Activated CD4-positive, CD25-positive, alpha-beta regulatory T cell (primary cell): ENCODE results near the gene TNFRSF13B.

ENCODE experiments used
- DNase-seq, 4 experiments: peaks; one replicate each; lab custom pipeline; 2025; lab: John Stamatoyannopoulos, UW

Gene TNFRSF13B

DNA sequence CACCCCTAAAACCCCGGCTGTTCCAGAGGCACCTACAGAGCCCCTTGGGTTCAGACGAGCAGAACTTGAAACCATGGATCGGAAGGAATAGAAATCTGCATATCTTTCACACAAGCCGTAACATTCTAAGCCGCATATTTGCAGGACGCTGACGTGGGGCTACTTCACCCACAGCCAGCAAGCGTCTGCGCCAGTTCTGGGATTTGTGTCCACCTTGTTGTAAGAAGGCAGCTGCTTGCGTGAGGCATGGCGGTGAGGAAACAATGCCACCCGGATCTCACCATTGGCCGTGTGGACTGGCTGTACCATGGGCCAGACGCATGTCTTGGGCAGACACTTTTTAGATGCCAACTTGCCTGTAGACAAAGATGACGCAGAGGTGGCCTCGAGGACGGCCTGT is 34.5 kb downstream of the TNFRSF13B start:
- DNase-seq: no peak

DNA sequence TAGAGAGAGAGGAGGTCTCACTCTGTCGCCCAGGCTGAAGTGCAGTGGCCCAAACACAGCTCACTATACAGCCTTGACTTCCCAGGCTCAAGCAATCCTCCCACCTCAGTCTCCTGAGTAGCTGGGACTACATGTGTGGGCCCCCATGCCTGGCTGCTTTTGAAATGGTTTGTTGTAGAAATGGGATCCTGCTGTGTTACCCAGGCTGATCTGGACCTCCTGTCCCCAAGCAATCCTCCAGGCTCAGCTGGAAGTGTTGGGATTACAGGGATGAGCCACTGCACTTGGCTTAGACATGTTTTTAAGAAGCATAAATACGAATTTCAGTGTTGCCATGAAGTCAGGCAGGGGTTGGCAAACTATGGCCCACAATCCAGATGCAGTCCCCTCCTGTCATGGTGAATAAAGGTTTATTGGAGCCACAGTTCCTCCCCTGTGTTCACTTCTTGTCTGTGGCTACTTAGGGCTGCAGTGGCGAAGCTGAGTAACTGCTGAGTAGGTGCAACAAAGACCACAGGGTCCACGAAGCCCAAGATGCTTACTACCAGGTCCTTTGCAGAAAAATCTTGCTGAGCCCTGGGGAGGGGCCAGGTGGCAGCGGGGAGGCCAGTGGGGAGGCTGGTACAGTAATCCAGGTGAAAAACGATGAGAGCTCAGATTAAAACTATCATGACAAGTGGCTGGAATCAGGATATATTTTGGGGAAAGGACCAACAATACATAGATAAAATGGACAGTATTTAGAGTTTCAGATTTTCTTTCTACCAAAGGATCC is 35.2 kb downstream of the TNFRSF13B start:
- no peak for DNase-seq

DNA sequence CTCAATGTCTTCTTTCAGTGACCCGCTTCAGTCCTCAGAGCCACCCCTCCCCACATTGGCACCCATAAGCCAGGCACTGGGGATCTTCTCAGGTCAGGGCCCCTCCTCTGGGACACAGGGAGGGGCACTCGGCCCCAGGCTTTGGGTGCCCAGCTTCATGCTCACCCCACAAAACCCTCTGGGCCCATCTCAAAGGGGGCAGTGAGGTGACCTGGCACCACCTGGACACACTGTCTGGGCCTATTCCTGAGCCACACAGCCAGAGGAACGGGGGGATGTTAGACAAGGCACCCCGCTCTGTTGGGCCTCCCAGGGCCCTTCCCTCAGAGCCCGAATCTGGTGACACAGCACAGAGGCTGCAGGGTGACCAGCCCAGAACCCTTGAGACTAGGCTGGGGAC is 36.1 kb downstream of the TNFRSF13B start:
- DNase-seq: no peak

- no peak for DNase-seq
Measured at GRCh38 chr17:16935241-16935663, 36.7 kb downstream of the TNFRSF13B start.

DNA sequence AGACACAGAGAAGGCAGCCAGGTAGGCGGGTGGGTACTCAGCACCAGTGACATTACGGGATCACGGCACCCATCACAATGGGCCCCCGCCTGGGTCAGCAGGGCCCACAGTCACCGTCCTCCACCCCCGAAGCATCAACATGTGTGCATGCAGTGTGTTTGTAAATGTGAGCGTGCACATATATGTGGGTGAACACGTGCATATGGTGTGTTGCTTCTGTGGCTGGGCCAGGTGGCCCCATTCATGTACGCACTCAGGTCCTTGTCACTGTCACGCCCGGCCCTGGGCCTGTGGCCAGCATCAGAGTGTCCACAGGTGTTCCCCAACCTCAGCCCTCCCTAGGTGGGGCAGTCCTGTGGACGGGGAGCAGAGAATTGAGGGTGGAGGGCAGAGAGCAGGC is 37.1 kb downstream of the TNFRSF13B start:
- DNase-seq: no peak

GRCh38 chr17:16934133-16934795 is 37.7 kb downstream of the TNFRSF13B start:
- DNase-seq: no peak

- no peak for DNase-seq
Measured at GRCh38 chr17:16933317-16934132, 38.4 kb downstream of the TNFRSF13B start.

DNA sequence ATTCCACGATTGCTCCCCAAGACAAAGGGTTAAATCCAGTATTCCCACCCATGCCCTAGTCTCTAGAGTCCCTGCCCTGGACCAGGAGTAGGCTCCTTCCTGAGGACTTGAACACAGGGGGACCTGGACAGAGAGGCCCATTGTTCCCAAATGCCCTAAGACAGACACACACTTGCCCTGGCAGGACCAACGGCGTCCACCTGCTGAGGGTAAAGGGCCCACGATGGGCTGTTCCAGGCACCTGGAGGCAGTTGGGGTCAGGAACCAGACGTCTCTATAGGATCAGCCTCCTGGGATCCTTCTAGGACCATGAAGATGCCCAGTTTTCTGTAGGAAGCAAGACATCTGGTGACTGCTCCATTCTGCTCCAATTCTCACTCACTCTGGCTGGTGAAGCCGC is 39.3 kb downstream of the TNFRSF13B start:
- no peak for DNase-seq

DNA sequence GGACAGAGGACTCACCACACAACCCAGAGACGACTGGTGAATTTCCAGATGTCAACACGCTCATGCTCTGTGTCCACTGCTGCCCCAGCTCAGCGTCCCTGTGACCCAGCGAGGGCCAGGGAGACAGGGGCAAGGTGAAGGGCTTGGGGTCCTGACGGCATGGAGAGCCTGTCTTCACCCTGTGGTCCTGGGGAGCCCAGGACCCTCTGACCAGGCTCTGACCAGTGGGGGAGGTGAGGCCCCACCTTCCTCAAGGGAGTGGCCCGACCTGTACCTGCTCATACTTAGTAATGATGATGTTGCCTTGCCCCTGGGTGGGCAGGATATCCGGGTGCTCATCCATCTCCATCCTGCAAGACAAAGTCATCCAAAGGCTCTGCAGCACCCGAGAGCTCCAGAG is 39.8 kb downstream of the TNFRSF13B start:
- DNase-seq: no peak

GRCh38 chr17:16931318-16932060 is 40.4 kb downstream of the TNFRSF13B start:
- no peak for DNase-seq

DNA sequence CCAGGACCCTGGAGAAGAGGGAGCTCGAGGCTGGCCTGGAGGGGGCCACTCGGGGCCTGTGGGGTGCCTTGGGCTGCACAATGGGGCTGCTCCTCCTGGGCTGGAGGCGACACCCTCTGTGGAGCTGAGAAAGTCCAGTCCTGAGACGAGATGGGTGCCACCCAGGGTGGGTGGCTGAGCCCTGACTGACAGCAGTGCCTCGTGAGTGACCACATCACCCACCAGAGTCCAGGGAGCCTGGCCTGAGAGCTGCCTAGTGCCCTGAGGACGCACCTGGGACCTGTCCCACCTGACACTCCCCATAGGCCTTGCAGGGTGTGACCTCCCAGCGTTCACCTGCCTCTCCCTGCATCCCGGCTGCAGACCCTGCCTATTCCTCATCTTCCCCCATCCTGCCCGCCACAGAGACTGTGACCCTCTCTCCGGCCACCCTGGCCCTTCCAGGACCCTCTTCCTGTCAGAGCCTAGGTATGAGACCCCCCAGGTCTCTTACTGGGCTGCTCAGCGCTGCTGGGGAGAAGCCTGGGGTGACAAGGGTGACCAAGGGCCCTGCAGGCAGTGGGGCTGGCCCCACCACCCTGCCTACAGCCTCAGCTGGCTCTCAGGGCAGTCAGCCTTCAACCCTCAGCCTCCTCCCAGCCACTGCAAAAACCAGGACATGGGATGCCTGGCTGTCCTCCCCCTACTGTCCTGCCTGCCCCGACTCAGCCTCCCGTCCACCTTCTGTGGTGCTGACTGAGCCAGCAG is 41.2 kb downstream of the TNFRSF13B start:
- no peak for DNase-seq

GRCh38 chr17:16929757-16930520 is 42.0 kb downstream of the TNFRSF13B start:
- no peak for DNase-seq

DNA sequence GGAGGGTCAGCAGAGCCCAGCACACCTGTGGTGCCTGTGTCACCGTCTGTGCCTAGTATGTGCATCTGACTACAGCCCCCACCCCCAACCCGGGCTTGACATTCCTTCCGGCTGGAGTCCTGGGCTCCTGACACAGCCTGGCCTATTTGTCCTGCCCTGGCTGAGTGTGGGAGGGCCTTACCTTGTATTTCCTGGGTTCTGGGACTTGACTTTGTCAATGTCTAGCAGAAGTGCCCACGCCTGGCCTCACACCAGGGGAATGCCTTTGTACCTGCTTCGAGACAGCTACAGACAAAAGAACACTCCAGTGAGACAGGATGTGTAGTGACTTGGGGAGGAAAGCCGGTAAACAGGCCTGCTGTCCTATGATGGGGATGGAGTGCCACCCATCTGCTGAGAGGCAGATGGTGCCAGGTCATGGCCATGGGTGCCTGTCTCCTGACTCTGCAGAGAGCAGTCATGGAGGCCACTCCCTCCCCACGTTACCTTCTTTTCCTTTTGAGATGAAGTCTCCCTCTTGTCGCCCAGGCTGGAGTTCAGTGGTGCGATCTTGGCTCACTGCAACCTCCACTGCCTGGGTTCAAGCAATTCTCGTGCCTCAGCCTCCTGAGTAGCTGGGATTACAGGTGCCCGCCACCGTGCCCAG is 42.8 kb downstream of the TNFRSF13B start:
- DNase-seq: no peak

DNA sequence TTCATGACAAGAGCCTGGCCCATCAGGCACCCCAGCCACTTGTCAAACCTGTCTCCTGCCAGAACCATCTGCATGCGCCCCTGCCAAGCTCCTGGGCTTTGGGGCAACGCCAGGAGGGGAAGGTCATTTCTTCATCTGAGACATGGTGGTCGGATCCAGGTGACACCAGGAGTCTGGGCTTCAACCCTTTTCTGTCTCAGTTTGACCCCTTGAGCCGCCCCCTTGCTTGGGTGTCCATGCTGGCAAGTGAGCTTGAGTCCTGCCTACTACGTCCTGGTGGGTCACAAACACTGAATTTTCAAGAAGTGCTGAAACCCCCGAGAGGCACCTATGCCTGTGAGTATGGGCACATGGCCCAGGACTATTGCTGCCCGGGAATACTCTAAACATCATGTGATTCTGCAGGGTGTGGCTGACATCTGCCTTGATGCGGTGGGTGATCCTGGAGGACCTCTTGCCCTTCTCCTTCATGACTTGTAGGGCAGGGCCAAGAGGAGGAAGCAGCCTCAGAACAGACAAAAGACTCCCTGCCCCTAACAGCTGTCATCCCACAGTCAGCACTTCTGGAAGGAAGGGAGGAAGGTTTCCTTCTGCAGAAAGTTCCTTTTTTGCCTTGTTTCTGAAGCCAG is 43.4 kb downstream of the TNFRSF13B start:
- no peak for DNase-seq

DNA sequence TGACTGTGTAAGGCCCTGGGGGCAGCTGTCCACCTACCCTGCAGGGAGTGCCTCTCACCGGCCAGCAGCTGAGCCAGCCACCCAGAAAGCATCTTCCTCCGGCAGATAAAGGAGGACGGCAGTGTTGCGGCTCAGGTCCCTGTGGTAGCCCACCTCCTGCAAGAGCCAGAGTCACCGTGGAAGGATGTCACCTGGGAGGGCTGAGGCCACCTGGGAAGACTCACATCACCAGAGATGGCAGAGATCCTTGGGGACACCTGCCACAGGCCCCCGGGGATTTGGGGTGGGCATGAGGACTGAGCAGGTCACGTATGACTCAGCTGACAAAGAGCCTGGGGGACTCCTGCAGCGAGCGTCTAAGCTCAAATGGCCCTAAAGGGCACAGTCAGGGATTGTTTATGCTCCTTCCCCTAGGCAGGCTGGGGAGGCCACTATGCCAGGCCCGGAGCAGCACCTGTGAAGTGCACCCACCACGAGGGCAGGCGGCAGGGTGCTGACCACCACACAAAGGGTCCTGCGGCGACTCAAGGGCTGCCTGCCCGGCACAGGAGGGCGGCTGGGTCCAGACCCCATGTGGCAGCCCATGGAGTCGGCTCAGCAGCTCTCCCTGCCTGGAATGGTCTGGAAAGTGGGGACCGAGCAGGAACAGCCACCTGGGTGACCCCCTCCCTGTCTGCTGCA is 44.1 kb downstream of the TNFRSF13B start:
- no peak for DNase-seq

DNA sequence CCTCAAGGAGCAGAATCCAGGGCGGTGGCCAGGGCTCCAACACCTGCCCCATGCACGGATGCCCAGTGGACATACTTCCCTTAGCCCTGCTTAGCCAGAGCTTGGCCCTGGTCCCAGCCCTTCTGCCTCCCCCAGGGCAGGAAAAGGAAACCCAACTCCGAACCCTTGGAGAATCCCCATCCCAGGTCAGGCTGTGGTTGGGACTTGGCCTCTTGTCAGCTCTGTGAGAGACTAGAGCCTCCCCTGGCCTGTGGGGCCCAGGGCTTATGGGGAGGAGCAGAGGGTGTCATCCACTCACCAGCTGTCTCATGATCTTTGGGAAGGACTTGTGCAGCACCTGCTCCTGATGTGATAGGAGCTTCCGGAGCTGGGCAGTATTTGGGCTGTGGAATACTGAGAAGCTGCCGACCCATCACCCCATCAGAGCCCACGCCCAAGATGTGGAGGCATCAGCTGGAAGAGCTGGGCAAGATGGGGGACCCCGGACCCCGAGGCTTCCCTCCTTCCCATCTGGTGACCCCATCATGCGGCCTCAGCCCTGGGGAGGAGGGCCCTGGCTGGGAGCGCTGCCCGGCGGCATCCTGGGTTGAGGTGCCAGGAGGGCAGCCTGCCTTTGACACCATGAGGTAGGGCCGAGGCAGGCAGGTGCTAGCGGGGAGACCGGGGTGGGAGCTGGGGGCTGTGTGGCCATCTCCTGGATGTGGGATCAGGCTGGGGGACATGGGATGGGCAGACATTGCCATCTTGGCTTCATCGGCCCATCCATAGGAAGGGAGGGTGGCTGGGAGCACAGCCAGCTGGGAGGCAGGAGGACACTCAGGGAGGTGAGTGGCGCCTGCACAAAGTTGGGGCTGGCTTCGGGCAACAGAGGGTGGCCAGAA is 45.1 kb downstream of the TNFRSF13B start:
- no peak for DNase-seq

DNA sequence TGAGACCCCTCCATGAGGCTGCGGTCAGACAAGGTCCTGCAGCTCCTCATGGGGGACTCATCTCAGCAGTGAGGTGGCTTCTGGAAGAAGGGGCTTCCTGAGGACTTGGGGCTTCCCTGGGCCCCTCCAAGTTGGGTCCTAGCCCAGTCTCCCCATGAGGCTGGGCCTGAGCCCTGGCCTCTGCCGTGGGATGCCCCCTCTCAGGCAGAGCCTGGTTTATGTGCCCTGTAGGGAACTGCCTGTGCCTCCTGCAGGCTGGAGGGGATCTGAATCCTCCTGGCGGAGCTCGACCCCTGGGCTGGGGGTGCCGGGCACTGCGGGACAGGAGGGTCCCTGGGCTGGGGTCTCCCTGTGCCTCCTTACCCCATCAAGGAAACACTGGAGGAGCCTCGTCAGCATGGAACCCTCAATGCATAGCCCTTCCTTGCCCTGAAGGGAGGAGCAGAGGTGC is 45.8 kb downstream of the TNFRSF13B start:
- no peak for DNase-seq
